ENCODE data around the gene SF3A1.

SF3A1 gene

GRCh38 chr22:30325065-30325720, 31.5 kb downstream of the SF3A1 start:
- no peak for DNase-seq (ENCODE audit: low read depth)

GRCh38 chr22:30324014-30324730, 32.5 kb downstream of the SF3A1 start:
- no peak for DNase-seq (ENCODE audit: low read depth)

GRCh38 chr22:30323246-30323645, 33.4 kb downstream of the SF3A1 start:
- DNase-seq (ENCODE audit: low read depth): no peak

- DNase-seq (ENCODE audit: low read depth): no peak
Measured at GRCh38 chr22:30321461-30321860, 35.2 kb downstream of the SF3A1 start.

GRCh38 chr22:30320021-30320556, 36.6 kb downstream of the SF3A1 start:
- DNase-seq (ENCODE audit: low read depth): no peak

GRCh38 chr22:30318799-30319419, 37.8 kb downstream of the SF3A1 start:
- DNase-seq (ENCODE audit: low read depth): no peak

GRCh38 chr22:30317778-30318177, 38.9 kb downstream of the SF3A1 start:
- DNase-seq (ENCODE audit: low read depth): no peak

GRCh38 chr22:30315962-30316576, 40.6 kb downstream of the SF3A1 start:
- no peak for DNase-seq (ENCODE audit: low read depth)

GRCh38 chr22:30314915-30315314, 41.8 kb downstream of the SF3A1 start:
- DNase-seq (ENCODE audit: low read depth): no peak

GRCh38 chr22:30313527-30314363, 42.9 kb downstream of the SF3A1 start:
- no peak for DNase-seq (ENCODE audit: low read depth)

- no peak for DNase-seq (ENCODE audit: low read depth)
Measured at GRCh38 chr22:30312053-30312452, 44.6 kb downstream of the SF3A1 start.

- DNase-seq (ENCODE audit: low read depth): no peak
Measured at GRCh38 chr22:30310881-30311771, 45.6 kb downstream of the SF3A1 start.

GRCh38 chr22:30309951-30310741, 46.5 kb downstream of the SF3A1 start:
- no peak for DNase-seq (ENCODE audit: low read depth)

- DNase-seq (ENCODE audit: low read depth): no peak
Measured at GRCh38 chr22:30308518-30309230, 48.0 kb downstream of the SF3A1 start.

GRCh38 chr22:30308093-30308492, 48.6 kb downstream of the SF3A1 start:
- no peak for DNase-seq (ENCODE audit: low read depth)

- no peak for DNase-seq (ENCODE audit: low read depth)
Measured at GRCh38 chr22:30307041-30307574, 49.6 kb downstream of the SF3A1 start.

GRCh38 chr22:30306627-30307011, 50.1 kb downstream of the SF3A1 start:
- no peak for DNase-seq (ENCODE audit: low read depth)

- no peak for DNase-seq (ENCODE audit: low read depth)
Measured at GRCh38 chr22:30305906-30306626, 50.6 kb downstream of the SF3A1 start.

All from stimulated activated CD8-positive, alpha-beta memory T cell treated with anti-CD3 and anti-CD28 coated beads, Interleukin-15, amount 100 ng/mL, for 24 hours (primary cell).